GM19351 (cell line): ENCODE measurements around the gene KAT6B.
"Not testable (repeated sequence)": the region's sequence is repeated elsewhere in the genome, so short reads cannot be mapped to it uniquely, and the experiment has no call there.

Experiments used
- ATAC-seq: cut with Tn5 transposase; IDR thresholded peaks from one replicate; pipeline ENCODE4 v1.9.1; 2021; ENCODE audit warnings: mild to moderate bottlenecking, moderate library complexity; ENCODE audit not compliant: unreplicated experiment

KAT6B gene

GRCh38 chr10:74856940-74857339 lies 30.5 kb downstream of the KAT6B start:
- no peak for ATAC-seq

DNA sequence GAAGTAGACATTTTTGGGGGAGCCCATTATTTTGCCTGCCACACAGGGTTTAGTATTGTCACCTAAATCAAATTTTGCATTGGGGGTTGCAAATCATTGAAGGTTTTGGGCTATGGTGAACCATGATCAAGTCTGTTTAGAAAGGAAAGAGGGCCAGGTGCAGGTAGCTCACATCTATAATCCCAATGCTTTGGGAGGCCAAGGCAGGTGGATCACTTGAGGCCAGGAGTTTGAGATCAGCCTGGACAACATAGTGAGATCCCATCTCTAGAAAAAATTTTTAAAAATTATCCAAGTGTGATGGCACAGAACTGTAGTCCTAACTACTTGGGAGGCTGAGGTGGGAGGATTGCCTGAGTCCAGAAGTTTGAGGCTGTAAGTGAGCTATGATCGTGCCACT lies 31.2 kb downstream of the KAT6B start:
- no peak for ATAC-seq

DNA sequence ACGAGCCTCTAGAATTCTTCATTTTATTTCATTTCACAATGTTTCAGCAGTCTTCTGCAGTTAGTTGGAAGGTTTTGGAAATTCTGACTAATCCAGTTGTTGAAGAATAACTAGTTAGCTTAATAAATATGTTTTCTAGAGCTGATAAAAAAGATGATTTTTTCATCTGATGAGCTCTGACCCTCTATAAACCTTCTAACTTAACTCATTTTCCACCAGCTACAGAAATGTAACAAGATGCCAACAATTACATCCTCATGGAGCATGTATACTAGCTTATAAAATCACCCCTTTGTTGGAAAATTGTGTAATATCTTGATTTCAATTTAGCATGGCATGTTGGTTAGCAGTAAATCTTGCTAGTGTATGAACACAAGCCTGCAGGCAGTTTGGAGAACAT lies 33.1 kb downstream of the KAT6B start:
- ATAC-seq = no peak

GRCh38 chr10:74862625-74863024 lies 36.2 kb downstream of the KAT6B start:
- no peak for ATAC-seq

- no peak for ATAC-seq
Measured at GRCh38 chr10:74863551-74863950, 37.2 kb downstream of the KAT6B start.

- no peak for ATAC-seq
Measured at GRCh38 chr10:74867351-74867750, 41.0 kb downstream of the KAT6B start.

GRCh38 chr10:74868392-74868977 lies 42.1 kb downstream of the KAT6B start:
- ATAC-seq = no peak

- no peak for ATAC-seq
Measured at GRCh38 chr10:74869635-74870034, 43.2 kb downstream of the KAT6B start.

GRCh38 chr10:74870191-74870590 lies 43.8 kb downstream of the KAT6B start:
- ATAC-seq = no peak

DNA sequence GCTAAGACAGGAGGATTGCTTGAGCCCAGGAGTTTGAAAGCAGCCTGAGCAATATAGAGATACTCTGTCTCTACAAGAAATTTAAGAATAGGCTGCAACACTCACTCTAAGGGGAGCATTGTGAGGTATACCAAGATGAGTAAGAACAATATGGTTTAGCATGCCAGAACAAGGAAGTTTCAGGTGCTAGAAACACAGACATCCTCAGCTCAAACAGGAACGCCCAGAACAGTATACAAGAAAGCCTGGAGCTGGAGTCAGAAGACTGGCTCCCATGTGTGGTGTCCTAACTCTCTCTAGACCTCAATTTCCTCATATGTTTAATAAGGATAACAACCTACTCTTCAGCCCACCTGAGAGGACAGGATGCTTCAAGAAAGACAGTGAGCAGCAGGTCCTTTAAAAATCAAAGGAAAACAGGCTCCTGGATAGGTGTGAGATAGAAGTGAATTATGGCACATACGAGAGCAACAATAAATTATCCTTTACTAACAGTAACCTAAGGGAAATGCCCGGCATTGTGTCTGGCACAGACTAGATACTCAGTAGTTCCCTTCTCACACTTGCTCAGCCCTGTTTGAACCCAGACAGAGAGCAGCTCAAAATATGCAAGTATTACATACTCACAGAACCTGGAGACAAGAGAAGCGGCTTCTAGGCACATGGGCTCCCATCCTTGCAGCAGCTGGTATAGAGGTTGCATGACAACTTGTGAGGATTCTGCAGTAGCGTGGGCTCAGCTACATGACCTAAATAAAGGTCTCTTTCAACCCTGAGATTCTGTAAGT lies 45.4 kb downstream of the KAT6B start:
- peak; percentile 97 for ATAC-seq

DNA sequence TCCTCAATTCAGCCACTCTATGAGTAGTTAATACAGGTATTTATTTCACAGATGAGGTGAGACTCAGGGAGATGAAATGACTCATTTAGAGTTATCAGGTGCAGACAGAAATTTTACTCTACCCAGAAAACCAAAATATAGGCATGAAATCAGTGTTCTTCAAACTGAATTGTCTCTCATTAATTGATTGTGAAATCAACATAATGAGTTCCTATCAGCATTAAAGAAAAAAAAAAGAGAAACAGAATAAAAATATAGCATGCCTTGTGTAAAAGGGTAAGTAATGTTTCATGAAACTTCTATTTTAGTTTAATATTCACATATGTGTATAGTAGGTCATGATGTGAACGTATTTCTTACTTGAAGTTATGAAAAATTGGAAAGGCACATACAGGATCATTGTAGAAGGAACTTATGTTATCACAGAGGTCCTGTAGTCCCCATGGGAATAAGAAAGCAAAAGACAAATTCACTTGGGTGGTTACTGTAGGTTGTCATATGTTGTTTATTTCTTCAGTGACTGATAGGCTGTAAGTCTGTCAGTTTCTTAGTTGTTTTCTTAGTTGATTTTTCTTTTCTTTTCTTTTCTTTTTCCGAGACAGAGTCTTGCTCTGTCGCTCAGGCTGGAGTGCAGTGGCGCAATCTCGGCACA lies 47.5 kb downstream of the KAT6B start:
- ATAC-seq = no peak

- no peak for ATAC-seq
Measured at GRCh38 chr10:74874649-74875048, 48.2 kb downstream of the KAT6B start.

DNA sequence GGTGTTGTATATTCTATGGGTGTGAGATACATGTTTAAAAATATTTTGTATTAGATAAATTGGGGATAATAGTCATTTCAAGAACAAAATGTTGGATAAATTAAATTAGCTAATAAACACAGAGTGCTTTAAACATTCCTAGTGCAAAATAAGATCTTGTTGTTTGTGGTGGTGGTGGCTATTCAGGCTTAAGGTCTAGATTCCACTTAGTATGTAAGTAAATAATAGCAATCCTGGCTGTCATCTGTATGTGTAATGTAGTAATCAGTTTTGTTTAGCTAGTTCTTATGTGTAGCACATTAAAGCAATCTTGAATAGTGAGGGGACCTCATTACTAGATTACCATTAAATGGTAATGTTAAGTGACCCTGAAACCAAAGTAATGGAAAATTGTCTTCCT lies 48.7 kb downstream of the KAT6B start:
- ATAC-seq = no peak

GRCh38 chr10:74875966-74876365 lies 49.6 kb downstream of the KAT6B start:
- no peak for ATAC-seq

- not testable (repeated sequence) for ATAC-seq
Measured at GRCh38 chr10:74877054-74877453, 50.7 kb downstream of the KAT6B start.

DNA sequence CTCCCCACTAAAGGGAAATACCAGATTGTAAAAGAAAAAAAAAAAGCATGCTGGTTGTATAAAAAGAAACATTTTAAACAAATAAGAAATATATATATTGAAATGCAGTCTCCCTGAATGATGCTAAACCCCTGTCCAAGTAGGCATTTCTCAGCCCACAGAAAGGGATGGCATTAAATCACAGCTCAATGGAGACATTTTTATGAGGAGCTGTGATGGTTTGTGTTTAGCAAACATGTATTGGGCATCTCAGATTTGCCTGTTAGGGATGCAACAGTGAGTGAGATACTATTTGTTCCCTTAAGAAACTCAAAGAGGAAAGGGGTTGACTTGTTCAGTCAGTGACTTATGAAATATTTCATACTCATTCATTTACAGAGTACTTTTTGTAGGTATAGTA lies 51.5 kb downstream of the KAT6B start:
- no peak for ATAC-seq

DNA sequence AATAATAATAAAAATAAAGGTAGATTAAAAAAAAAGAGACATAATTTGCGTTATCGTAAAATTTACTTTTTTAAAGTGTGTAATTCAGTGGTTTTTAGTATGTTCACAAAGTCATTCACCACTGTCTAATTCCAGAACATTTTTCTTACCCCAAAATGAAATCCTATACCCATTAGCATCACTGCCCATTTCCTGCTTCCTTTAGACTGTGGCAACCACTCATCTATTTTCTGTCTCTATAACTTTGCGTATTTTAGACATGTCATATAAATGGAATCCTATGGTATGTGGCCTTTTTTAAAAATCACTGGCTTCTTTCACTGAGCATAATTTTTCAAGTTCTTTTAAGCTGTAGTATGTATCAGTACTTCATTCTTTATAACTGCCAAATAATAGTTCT lies 53.6 kb downstream of the KAT6B start:
- ATAC-seq = no peak

DNA sequence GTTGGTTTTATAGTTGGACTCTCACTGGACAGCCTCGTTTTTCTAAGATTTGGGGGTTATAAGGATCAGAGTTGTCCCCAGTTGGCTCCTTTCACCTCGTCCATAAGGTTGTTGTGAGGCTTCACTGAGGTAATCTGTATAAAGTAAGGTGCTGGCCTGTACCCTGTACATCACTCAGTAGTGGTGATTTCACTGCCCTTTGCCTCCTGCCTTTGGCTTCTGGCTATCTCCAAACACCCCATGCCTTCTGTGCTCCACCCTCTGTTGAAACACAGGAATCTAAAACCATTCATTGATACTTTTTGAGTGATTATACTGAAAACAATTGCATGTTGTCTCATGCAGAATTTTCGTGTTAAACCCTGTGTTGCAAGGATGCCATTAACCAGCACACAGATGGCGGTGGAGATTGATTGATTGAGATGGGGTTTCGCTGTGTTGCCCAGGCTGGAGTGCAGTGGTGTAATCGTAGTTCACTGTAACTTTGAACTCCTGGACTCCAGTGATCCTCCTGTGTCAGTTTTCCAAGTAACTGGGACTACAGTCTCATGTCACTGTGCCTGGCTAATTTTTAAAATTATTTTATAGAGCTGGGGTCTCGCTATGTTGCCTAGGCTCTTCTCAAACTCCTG lies 55.0 kb downstream of the KAT6B start:
- ATAC-seq = no peak

- no peak for ATAC-seq
Measured at GRCh38 chr10:74882427-74882826, 56.0 kb downstream of the KAT6B start.

DNA sequence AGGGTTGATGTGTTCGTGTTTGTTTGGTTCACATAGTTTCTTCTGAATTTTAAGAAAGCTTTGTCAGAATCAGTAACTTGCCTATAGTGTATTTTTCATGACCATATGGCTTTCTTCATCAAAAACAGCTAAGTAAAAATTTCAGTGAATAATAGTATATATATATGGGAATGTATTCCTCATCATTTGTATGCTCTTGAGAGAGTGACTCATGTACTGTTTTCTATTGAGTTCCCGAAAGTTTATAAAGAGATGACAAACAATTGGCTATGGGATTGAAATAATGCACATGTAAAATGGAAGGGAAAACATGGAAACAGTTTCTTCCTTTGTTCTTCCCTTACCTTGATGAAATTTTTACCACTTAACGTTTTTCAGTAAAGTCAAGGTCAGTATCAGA lies 56.4 kb downstream of the KAT6B start:
- ATAC-seq = no peak

- ATAC-seq = no peak
Measured at GRCh38 chr10:74883428-74883827, 57.0 kb downstream of the KAT6B start.
